ENCODE measurements around the gene COL24A1.

- TF ChIP-seq EZH2 (IDR thresholded peaks at IDR 0.05; ENCODE audit: borderline replicate concordance, low read depth, low read length, poor library complexity, severe bottlenecking) = no peak
- TF ChIP-seq, protein P1, sequence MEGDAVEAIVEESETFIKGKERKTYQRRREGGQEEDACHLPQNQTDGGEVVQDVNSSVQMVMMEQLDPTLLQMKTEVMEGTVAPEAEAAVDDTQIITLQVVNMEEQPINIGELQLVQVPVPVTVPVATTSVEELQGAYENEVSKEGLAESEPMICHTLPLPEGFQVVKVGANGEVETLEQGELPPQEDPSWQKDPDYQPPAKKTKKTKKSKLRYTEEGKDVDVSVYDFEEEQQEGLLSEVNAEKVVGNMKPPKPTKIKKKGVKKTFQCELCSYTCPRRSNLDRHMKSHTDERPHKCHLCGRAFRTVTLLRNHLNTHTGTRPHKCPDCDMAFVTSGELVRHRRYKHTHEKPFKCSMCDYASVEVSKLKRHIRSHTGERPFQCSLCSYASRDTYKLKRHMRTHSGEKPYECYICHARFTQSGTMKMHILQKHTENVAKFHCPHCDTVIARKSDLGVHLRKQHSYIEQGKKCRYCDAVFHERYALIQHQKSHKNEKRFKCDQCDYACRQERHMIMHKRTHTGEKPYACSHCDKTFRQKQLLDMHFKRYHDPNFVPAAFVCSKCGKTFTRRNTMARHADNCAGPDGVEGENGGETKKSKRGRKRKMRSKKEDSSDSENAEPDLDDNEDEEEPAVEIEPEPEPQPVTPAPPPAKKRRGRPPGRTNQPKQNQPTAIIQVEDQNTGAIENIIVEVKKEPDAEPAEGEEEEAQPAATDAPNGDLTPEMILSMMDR (conservative IDR thresholded peaks at IDR 0.05; ENCODE audit: low read depth, low read length) = no peak
Measured at GRCh38 chr1:86140281-86140880, 16.2 kb downstream of the COL24A1 start.

Measured in A673 (cell line).